GM21528 (cell line): ENCODE measurements around the gene R3HCC1L.

ENCODE experiments used
- ATAC-seq: cut with Tn5 transposase; IDR thresholded peaks from one replicate; pipeline ENCODE4 v1.9.1; 2021; ENCODE audit warnings: mild to moderate bottlenecking, moderate library complexity; ENCODE audit not compliant: unreplicated experiment, low FRiP score

The R3HCC1L gene

DNA sequence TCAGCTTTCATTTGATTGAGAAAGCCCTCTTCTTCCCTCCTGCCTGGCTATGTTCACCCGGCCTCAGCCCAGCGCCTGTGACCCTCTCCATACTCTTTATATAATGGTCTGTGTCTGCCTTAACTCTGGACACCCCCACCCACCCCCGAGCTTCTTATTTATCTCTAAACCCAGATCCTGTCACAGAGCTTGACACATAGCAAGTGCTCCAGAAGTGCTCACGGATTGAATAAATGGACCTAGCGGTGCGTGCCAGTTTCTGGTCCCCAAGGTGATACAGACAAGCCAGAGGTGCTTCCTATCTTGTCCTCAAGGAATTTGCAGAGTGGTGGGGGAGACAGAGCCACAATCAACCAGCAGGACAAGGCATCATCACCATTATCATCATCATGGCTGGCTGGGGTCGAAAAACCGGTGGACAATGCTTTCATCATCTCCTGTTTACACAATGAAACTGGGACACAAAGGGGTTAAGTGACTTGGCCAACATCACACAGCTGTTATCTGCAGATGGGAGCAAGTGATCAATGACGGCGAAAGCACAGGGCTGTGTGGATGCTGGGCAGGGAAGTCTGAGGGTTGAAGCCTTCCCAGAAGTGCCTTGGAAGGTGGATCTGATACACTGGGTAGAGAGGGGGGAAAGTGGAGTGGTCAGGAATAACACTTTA lies 135.8 kb downstream of the R3HCC1L start:
- ATAC-seq, result no peak

DNA sequence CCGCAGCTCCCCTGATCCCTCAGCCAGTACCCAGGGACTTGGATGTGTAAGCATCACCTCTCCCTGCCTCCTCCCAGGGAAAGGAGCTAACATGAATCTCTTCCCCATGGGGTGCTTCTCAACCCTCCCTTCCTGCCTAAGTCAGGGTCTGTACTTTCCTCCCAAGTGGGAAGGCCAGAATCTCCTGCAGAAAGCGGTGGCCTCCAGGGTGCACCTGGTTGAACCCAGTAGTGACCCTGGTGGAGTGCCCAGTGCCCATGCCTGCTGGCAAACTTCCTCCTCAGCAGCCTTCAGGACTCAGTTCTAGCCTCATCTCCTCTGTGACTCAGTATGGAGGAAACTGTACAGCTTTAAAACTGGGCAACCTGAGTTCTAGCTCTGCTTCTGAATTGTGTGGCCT lies 136.3 kb downstream of the R3HCC1L start:
- ATAC-seq, result no peak

DNA sequence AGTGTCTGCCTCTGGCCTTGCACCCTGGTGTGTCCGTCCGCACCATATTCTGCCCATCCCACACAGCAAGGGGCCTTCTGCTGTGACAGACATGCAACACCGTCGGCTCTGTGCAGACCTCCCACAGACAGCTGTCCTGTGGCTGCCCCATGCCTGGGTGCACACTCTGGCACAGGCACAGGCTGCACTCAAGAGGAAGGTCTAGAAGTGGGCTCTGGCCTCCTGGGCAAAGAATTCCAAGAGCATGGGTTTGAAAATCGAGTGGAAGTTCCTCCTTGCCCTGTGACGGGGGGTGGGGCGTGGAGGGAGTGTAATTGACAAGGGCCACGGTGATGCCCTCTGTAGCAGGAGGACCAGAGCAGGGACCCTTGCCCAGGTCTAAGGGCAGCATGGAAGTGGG lies 137.8 kb downstream of the R3HCC1L start:
- no peak for ATAC-seq

- ATAC-seq, result no peak
These were observed 138.2 kb downstream of the R3HCC1L start for GRCh38 chr10:98272656-98273055.

- no peak for ATAC-seq
These were observed 138.8 kb downstream of the R3HCC1L start for GRCh38 chr10:98273057-98273850.

- no peak for ATAC-seq
These were observed 140.1 kb downstream of the R3HCC1L start for GRCh38 chr10:98274562-98274961.

GRCh38 chr10:98276311-98276710 lies 141.9 kb downstream of the R3HCC1L start:
- ATAC-seq, result no peak

GRCh38 chr10:98285416-98285815 lies 151.0 kb downstream of the R3HCC1L start:
- ATAC-seq, result no peak

- no peak for ATAC-seq
These were observed 152.0 kb downstream of the R3HCC1L start for GRCh38 chr10:98286419-98286818.

GRCh38 chr10:98287321-98287720 lies 152.9 kb downstream of the R3HCC1L start:
- ATAC-seq, result no peak

GRCh38 chr10:98289802-98290209 lies 155.3 kb downstream of the R3HCC1L start:
- no peak for ATAC-seq

DNA sequence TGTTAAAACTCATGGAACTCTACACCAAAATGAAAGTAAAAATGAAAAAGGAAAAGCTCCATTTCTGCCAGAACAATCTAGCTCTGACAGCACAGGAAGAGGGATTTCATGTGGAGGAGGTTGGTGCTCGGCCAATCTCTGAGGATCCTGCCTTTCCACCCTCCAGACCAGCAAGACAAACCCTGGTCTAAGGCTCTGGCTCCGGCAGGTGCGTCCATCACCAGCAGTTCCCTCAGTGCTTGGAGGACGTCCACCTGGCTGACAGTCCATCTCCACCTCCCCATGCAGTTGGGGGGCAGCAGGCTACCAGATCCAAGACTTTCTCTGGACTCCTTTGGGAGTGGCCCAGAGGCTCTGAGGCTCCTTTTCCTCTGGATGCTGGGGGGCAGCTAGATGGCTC lies 158.5 kb downstream of the R3HCC1L start:
- no peak for ATAC-seq

- no peak for ATAC-seq
These were observed 159.3 kb downstream of the R3HCC1L start for GRCh38 chr10:98293550-98294269.

- no peak for ATAC-seq
These were observed 159.8 kb downstream of the R3HCC1L start for GRCh38 chr10:98294270-98294627.
